Umbilical cord (tissue), 2 donors: Measurements from ENCODE around the gene FAM89A. TPM values are rescaled to one million over a fixed set of nuclear protein-coding genes. Genes with fewer than 3 reads are reported as not detected.

Source experiments
- DNase-seq: peaks from one replicate; pipeline ENCODE4 v3.0.0-alpha.2; 2015; ENCODE audit warnings: low spot score
- total RNA-seq: library from RNA; depleted of rRNA; stranded (reverse); fragments of >200 nt; gene quantifications from one replicate; pipeline ENCODE4 v1.2.3, GENCODE V29; 2014; ENCODE audit warnings: low replicate concordance; ENCODE audit not compliant: insufficient read depth

FAM89A gene
- total RNA-seq = 23.4 TPM

GRCh38 chr1:231040019-231040799, at the start of gene FAM89A:
Gene FAM89A, minus strand, starts transcription at chr1:231040254. Its CDS starts 43 bp downstream, at chr1:231040211.
- peak; percentile 40 for DNase-seq

- no peak for DNase-seq
Observed at GRCh38 chr1:231084353-231084752, 44.3 kb upstream of the FAM89A start.

- no peak for DNase-seq
Observed at GRCh38 chr1:231079163-231079562, 39.1 kb upstream of the FAM89A start.

GRCh38 chr1:231078250-231078649, 38.2 kb upstream of the FAM89A start:
- DNase-seq = no peak

- no peak for DNase-seq
Observed at GRCh38 chr1:231076802-231077201, 36.7 kb upstream of the FAM89A start.

GRCh38 chr1:231075497-231075896, 35.4 kb upstream of the FAM89A start:
- DNase-seq = no peak

GRCh38 chr1:231075020-231075419, 35.0 kb upstream of the FAM89A start:
- DNase-seq = no peak

- no peak for DNase-seq
Observed at GRCh38 chr1:231074046-231074445, 34.0 kb upstream of the FAM89A start.

GRCh38 chr1:231073331-231073730, 33.3 kb upstream of the FAM89A start:
- no peak for DNase-seq

GRCh38 chr1:231072502-231073094, 32.5 kb upstream of the FAM89A start:
- DNase-seq = no peak

- DNase-seq = no peak
Observed at GRCh38 chr1:231072041-231072440, 32.0 kb upstream of the FAM89A start.

- DNase-seq = no peak
Observed at GRCh38 chr1:231070758-231071444, 30.8 kb upstream of the FAM89A start.

- DNase-seq = no peak
Observed at GRCh38 chr1:231069333-231069732, 29.3 kb upstream of the FAM89A start.

- no peak for DNase-seq
Observed at GRCh38 chr1:231068762-231069161, 28.7 kb upstream of the FAM89A start.

- no peak for DNase-seq
Observed at GRCh38 chr1:231065510-231066241, 25.6 kb upstream of the FAM89A start.

- DNase-seq = no peak
Observed at GRCh38 chr1:231064418-231064817, 24.4 kb upstream of the FAM89A start.

- no peak for DNase-seq
Observed at GRCh38 chr1:231063331-231063730, 23.3 kb upstream of the FAM89A start.

GRCh38 chr1:231062500-231063270, 22.6 kb upstream of the FAM89A start:
- peak; percentile 57 for DNase-seq

- DNase-seq = no peak
Observed at GRCh38 chr1:231059566-231060193, 19.6 kb upstream of the FAM89A start.

GRCh38 chr1:231058416-231059109, 18.5 kb upstream of the FAM89A start:
- no peak for DNase-seq
